NCI-H524 (cell line): ENCODE results near the gene VAPB.

Source experiments
- DNase-seq, 2 experiments: peaks; one replicate each; lab custom pipeline; 2025; lab: John Stamatoyannopoulos, UW

VAPB gene

DNA sequence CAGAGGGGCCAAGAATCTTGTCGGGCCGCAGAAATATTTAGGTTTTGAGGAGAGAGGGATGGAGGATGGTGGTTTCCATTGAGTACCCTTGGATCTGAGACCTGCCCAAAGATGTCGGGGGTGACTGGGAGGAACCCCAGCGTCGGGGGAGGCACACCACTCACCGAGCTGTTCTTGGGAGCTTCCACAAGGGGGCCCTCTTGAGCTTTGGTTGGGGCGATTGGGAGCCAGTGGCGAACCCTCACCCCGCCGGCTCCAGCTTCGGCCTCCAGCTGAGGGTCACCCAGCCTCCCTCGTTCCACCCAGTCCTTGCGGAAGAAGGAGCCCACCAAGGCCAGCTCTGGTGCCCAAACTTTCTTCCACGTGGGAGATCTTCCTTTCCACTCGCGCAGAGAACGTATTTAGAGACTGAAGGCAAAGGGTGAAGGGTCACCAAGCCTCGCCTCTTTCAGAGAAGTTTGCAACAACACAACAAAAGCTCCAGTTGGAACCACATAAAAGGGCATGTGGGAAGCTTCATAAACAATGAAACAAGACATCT lies 92.5 kb downstream of the VAPB start:
- DNase-seq = no peak

DNA sequence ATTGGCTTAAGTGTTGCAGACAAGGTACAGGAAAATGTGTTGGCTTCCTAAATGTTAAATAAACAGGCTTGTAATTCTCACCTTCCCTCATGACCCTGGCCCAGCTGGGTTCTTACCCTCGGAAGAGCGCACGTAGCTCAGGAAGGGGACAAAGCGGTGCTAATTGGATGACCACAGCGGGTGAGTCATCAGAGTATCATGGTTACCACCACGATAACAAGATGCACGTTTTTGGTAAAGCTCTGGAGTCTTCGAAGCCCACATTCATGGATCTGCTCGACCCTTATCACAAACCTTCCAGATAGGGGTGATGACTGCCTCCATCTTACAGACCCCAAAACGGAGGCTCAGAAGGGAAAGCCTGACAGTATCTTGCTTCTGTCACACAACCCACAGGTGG lies 93.4 kb downstream of the VAPB start:
- DNase-seq = no peak

DNA sequence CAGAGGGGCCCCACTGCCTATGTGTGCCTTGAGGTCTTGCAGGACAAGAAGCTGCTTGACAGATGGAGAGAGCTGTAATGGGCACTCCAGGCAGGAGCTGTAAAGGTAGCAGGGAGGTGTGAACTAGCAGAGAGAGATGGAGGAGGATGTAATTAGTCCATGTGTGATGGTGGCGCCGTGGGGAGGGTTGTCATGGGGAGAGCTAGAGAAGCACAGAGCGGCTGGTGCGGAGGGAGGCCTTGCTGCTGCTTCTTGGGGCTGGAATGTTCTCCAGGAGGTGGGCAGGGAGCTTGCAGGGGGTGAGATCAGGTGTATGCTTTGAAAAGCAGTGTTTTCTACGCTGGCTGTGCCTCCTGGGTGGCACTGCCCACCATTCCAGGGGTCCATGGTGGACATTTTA lies 94.0 kb downstream of the VAPB start:
- DNase-seq = no peak

DNA sequence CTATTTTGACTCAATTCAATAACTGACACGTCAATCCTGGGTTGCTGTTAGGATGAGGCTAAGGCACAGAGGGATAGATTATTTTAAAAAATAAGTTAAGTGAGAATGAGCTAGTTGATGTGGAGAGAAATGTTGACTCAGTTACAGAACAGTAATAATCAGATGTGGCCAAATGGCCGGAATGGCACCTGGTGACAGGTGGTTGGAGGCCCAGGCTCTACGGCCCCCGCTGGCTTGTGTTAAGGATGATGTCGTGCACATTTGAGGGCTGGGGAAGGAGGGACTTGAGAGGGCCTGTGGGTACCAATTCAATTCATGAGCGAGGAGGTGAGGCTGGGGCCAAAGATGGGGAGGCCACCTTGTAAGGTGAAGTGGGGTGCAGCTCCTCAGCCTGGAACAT lies 94.4 kb downstream of the VAPB start:
- DNase-seq = no peak

DNA sequence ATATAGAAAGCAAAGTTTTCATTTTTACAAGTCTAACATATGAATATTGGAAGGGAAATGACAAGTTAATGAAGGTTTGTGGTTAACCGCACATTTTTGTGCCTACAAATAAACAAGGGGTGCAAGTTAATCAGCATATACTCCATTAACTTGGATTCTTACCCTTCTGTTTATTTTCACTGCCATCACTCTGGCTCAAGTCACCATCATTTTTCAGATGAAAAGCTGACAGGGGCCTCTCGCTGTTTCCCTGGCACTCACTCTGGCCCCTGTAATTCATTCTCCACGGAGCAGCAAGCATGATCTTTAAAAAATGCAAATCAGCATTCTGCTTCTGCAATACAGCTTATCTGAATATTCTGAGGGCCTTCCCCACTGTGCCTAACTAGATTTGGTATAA lies 96.4 kb downstream of the VAPB start:
- DNase-seq = no peak

DNA sequence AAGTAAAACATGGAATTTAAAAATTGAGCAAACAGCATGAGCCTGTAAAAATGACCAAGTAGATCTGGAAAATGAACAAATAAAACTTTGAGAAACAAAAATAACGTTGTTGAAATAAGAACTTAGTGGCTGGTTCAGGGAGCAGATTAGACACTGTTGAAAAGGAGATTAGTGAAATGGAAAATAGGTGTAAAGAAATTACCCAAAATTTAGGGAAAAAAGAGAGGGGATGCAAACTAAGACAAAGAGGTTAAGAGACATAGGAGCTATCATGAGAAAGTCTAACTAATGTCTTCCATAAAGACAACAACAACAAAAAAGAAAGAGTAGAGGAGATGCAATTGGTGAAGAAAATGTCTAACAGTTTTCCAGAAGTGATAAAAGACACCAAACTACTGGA lies 97.2 kb downstream of the VAPB start:
- no peak for DNase-seq

DNA sequence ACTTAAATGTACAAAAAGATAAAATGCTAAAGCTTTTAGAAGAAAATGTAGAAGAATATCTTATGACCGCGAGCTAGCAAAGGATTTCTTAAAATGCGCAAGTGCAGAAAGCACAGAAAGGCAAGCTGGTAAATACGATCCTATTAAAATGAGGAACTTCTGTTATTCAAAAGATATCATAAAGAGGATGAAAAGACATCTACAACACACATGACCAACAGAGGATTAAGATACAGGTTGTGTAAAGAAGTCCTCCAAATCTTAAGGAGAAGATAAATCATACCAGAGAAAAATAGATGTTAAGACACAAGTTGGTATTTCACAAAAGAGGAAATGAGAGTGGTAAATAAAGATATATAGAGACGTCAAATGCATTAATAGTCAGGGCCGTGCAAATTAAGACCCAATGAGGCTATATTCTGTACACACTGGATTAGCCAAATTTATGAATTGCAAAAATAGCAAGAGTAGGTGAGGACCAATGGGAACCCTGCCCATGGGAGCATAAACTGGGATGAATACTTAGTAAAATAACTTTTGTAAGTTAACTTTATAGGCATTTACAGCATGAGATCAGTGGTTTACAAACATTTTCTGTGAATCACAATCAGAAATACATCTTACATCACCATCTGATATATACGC lies 103.2 kb downstream of the VAPB start:
- DNase-seq = no peak

DNA sequence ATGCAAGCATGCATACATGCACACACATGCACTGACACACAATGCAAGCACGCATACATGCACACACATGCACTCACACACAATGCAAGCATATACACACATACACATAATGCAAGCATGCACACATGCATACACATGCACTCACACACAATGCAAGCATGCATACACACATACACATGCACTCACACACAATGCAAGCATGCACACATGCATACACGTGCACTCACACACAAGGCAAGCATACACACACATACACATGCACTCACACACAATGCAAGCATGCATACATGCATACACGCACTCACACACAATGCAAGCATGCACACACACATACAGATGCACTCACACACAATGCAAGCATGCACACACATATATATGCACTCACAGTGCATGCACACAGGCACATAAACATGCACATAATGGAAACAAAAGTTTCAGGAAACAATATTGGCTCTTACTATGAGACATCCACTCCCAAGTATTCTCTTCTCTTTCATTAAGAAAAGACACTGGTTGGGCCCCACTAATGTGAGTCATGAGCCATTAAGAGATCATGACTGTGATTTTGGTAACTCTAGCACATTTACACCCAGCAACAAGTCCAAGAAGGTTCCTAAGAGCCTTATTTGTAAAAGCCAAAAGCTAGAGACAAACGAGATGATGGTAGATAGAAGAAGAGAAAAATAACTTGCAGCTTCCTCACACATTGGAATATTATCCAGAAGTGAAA lies 103.9 kb downstream of the VAPB start:
- no peak for DNase-seq

DNA sequence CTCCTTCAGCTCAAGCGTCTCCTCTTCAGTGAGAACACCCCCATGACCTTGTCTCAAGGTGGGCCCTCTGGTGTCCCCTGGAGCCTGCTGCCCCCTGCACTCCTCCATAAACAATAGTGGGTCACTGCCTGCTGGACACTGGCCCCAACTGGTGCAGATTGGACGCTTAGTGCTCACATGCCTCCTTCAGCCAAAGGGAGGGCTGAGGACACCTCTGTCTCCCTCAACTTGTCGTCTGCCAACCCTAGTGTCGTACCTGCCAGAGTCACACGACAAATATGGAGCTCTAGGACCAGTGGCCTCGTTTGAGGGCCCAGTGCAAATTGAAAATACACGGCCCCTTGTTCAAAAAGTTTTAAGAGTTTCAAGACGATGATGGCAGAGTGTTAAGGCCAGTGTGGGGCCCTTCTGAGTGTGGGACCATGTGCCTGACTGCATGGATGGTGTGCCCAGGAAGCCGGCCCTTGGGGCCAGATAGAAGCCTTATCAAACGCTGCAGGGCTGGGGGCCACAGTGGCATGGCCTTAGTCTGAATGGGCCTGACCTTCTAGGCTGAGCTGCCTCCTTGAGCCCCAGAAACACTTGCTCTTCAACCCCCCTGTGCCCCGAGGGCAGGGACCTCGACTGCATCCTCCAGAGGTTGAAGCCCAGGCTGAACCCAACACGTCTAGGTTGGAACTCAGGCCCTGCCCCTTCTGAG lies 106.0 kb downstream of the VAPB start:
- DNase-seq = no peak

DNA sequence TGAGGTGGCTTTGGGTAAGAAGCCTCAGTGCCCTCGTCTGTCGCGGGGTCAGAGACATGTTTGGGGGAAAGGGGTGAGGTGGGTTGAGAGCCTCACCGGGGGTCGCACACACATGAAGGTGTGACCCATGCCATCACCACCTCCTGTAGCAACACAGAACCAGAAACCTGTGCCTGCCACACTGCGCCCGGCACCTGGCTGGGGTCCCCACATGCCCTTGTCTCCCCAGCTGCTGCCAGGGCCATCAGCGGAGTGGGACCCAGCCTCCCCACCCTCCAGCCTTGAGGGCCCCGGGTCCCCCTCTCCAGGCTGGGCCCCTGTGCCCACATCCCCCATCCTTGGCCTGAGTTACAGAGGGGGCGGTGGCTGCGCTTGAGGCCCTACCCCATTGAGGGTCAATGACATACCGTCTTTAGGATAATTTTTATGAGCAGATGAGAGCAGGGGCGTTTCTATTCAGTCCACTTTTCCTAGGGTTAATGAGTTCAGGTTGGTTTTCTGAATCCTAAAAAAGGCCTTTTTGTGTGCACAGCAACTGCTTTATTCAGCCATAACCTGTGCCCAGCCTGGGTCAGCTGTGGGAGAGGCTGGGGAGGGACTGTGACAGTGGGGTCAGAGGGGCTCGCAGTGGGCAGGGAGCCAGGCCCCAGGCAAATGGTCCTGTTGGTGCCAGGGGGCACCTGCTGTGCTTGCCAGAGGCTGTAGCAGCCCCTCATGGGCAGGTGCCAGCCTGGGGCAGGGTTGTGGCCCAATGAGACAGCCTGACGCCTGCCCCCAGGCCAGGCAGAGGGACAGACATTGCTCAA lies 106.8 kb downstream of the VAPB start:
- no peak for DNase-seq

DNA sequence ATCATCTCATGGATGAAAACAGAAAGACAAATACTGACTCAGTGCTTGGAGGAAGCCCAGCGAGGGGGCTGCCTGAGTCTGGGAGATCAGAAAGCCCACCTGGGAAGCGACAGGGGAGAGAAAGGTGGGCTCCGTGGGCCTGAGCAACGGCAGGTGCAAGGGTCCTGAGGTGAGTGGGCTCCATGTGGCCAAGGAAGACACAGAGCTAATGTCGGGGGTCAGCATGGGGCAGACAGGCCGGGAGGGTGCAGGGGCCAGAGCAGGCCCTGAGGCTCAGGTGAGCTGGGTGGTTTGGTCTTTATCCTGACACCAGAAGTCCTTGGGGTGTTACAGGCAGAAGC lies 107.4 kb downstream of the VAPB start:
- no peak for DNase-seq

DNA sequence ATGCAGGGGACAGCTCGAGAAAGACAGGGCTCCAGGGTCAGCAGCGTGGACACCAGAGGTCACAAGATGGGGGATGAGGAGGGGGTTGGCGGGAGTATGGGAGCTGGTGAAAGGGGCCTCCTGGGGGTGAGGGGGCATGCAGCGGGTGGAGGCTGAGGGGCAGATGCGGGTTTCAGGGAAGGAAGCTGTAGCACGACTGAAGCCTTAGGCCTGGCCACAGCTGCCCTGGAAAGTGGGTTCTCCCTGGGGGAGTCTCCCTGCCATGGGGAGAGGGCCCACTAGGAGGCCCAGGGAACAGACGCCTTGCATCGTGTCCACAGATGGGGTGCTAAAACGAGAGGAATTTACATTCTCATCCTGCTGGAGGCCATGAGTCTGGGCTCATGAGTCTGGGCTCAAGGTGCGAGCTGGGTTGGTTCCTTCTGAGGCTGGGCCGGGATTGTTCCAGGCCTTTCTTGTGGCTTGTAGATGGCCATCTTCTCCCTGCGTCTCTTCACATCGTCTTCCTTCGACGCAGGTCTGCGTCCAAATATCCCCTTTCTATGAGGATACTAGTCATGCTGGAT lies 108.1 kb downstream of the VAPB start:
- DNase-seq = no peak

DNA sequence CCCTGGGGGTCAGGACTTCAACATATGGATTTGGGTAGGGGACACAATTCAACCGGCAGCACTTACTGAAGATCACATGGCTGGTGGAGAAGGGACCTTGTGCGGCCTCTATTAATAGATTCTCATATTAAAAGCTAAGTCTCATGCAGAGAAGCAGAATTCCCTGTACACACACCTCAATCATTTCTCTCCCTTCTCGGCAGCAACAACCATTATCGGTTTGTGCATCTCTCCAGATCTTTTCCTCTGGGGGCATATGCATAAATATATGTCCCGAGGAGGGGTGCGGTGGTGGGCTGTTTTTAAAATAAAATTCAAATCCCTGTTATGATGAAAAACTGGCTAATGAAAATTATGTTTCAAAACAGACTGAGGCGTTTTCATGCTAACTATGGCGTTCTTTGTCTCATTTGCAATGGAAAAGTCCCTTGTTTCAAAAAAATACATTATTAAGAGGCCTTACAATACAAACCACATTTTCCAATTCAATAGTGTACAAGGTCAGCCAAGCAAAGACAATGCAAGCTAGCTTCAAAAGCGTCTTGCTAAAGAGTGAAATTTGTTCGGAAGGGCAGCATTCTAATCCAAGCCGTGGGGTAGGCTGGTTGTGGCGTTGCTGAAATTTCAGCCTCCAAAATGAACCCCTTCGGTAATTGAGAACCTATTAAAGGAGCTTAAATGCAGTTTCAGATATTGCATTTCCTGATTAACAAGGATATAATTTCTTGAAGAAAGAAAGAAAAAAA lies 108.9 kb downstream of the VAPB start:
- no peak for DNase-seq

DNA sequence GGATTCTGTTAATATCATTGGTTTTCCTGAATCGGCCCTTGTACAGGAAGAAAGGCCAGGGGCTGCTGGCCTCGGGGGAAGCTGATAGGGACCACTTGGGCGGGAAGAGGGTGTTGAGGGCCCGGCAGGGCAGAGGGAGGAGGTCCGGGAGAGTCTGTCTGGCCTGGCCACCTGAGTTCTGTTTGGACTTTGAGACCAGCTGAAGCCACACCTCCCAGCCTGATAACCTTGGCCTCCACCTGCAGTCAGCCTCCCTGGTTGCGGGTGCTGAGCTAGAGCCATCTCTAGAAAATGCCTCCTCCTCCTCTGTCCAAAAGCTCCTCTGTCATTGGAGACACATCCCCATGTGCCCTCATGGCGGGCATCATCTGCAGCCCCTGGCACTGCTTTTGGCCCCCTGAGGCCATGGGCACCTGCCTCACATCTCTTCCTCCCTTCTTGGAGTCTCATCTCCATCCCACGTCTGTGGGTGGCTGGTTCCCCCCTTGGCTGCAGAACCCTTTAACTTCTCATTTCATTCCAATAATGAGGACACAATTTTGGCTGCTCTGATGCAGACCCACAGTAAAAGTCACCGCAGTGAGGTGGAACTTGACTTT lies 109.5 kb downstream of the VAPB start:
- no peak for DNase-seq

DNA sequence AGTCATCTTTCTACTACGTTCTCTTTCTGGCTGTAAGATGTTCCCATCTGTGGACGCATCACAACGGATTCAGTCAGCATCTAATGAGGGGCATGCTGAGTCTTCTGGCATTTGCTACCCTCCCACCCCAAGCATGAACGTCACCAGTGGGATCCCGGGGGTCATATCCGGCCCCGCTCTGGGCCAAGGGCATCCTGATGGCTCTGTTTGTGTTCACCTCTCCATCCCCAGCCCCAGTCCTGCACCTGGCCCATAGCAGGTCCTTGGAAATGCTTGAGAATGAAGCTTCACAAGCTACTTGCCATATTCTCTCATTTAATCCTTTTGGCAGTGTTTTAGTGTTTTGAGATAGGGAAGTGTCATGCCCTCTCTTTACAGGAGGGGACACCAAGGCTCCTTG lies 111.2 kb downstream of the VAPB start:
- no peak for DNase-seq
